ENCODE measurements around the gene CRYBB3.
"Not testable (repeated sequence)": the region's sequence is repeated elsewhere in the genome, so short reads cannot be mapped to it uniquely, and the experiment has no call there.

Gene CRYBB3

GRCh38 chr22:25232301-25232700 is 32.6 kb downstream of the CRYBB3 start:
- intact Hi-C loops (cut with DNase I) = no loop called here
- DNase-seq = no peak

- intact Hi-C loops (cut with DNase I) = not testable (repeated sequence)
These were observed 34.0 kb downstream of the CRYBB3 start for GRCh38 chr22:25233706-25234105.

GRCh38 chr22:25235547-25236290 is 36.1 kb downstream of the CRYBB3 start:
- intact Hi-C loops (cut with DNase I) = no loop called here
- DNase-seq = peak; percentile 33 to 83 (median 68)

More at GRCh38 chr22:25233706-25234105, 34.0 kb downstream of the CRYBB3 start:
- DNase-seq = not testable (repeated sequence)

- intact Hi-C loops (cut with DNase I) = no loop called here
- no peak for DNase-seq
These were observed 36.8 kb downstream of the CRYBB3 start for GRCh38 chr22:25236417-25236816.

GRCh38 chr22:25237503-25237902 is 37.8 kb downstream of the CRYBB3 start:
- DNase-seq = no peak
- intact Hi-C loops (cut with DNase I) = no loop called here

GRCh38 chr22:25238058-25238457 is 38.4 kb downstream of the CRYBB3 start:
- intact Hi-C loops (cut with DNase I); DNase-seq: not testable (repeated sequence)

- DNase-seq; intact Hi-C loops (cut with DNase I): not testable (repeated sequence)
These were observed 55.5 kb downstream of the CRYBB3 start for GRCh38 chr22:25255169-25255568.
